Lung microvascular endothelial cell (primary cell): ENCODE results near the gene JMJD7. TPM values are rescaled to one million over a fixed set of nuclear protein-coding genes. Genes with fewer than 3 reads are reported as not detected.
"Not testable (repeated sequence)": the region's sequence is repeated elsewhere in the genome, so short reads cannot be mapped to it uniquely, and the experiment has no call there.

Experiments
- DNase-seq, 2 donors: peaks; one replicate each; pipeline versions ENCODE4 v3.0.0 to v3.0.0-alpha.2; 2010; ENCODE audit warnings: low read depth in 2 of 2
- total RNA-seq: library from RNA; depleted of rRNA; stranded (reverse); fragments of >200 nt; gene quantifications from 2 replicates; pipeline ENCODE4 v1.2.1, GENCODE V29; 2014

JMJD7 gene
- total RNA-seq, 1 donor from 2014 or later = 1.8 TPM

DNA sequence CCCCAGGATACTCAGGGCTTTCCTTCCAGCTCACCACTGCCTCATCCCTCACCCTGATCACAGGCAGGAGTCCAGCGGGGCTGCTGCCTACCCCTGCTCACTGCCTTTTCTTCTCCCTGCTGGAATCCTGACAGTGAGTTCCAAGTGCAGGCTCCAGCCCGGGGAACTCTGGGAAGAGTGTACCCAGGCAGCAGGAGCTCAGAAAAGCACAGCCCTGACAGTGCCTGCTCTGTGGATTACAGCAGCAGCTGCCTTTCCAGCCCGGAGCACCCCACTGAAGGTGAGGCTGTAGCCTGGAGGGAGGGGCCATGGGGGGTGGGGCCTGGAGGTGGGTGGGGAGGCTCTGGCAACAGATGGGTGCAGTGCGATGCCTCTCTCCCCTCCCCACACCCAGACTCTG, 6.1 kb upstream of the JMJD7 start:
- DNase-seq = no peak

DNA sequence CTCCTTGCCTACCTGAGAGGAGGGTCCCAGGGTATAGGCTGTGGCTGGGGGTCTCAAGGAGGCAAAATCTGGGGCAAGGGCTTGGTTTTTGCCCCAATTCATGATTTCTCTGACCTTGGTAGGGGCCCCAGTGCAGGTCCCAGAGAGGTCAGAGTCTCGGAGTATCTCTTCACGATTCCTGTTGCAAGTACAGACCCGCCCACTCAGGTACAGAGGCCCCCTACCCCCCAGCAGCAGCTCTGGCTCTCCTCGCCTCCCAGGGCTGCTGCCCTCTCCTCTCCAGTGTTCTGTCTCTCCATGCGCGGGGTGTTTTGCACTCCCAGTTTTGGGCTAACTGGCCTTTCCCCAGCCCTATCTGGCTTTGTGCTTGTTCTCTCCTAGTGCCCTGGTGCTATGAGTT, 5.4 kb upstream of the JMJD7 start:
- DNase-seq = no peak

DNA sequence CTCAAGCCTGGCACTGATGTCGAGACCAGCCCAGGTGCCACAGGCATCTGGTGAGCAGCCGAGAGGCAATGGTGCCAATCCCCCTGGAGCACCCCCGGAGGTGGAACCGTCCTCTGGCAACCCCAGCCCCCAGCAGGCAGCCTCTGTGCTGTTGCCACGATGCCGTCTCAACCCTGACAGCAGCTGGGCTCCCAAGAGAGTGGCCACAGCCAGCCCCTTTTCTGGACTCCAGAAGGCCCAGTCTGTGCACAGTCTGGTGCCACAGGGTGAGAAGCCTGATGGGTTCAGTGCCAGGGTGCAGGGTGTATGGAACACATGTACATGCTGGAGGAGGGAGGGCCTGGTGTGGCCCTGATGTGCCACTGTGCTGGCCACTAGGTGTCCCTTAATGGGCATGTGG, 4.9 kb upstream of the JMJD7 start:
- no peak for DNase-seq

DNA sequence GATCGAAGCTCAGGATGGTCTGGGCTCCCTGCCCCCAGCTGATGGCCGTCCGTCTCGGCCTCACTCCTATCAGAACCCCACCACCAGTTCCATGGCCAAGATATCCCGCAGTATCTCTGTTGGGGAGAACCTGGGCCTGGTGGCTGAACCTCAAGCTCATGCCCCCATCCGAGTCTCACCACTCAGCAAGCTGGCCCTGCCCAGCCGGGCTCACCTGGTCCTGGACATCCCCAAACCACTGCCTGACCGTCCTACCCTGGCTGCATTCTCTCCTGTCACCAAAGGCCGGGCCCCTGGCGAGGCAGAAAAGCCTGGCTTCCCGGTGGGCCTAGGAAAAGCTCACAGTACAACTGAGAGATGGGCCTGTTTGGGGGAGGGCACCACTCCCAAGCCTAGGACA, 4.4 kb upstream of the JMJD7 start:
- DNase-seq = no peak

- no peak for DNase-seq
Measured at GRCh38 chr15:41824062-41824745, 3.7 kb upstream of the JMJD7 start.

DNA sequence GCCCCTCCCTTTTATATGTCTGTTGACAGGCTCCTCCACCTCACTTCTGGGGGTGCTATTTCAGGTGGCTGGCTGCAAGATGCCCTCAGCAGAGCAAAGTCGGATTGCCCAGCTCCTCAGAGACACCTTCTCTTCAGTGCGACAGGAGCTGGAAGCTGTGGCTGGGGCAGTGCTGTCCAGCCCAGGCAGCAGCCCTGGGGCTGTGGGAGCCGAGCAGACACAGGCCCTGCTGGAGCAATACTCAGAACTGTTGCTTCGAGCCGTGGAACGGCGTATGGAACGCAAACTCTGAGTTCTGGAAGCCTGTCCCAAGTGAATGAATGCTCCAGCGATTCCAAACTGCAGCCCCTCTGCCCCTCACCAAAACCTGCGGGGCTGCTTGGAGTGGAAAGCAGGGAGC, 2.7 kb upstream of the JMJD7 start:
- no peak for DNase-seq

GRCh38 chr15:41825572-41826535, 2.0 kb upstream of the JMJD7 start:
- no peak for DNase-seq

DNA sequence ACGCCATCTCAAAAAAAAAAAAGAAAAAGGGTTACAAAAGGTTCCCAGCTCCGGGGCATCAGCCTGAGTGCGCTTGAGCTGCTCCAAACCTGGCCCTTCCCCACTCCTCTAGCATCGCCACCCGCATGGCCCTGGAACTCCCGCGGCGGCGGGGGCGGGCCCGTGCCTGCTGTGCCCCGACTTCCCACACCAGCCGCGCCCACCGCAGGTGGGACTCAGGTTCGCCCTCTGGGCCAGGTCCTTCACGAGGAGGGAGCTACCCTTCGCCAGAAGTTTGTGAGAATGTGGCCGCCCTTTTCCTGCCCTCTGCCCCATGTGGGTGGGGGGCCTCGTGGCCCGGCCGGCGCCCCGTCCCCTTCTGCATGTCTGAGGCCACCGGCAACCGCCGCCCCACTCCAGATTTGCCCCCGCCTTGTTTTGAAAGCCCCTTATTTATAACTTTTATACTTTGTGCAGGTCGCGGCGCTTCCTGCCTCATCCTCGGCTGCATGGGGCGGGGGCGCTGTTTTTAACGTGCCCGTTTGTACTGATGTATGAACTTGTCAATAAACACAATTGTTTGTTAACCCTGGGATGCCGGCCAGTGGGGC, 507 bp upstream of the JMJD7 start:
- DNase-seq = no peak

DNA sequence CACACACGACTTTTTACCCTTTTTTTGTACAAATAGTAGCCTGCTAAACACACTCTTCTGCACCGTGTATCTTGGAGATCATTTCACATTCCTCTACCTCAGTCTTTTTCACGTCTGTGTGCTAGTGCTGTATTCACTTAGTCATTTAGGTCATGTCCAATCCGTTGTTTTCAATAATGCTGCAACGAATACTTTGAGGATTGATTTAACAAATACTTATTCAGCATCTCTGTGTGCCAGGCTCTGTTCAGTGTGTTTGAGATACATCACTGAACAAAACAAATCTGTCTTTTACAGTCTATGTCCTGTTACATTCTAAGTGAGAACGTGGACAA, 882 bp downstream of the JMJD7 start:
- no peak for DNase-seq

GRCh38 chr15:41829959-41830646, 2.2 kb downstream of the JMJD7 start:
- DNase-seq = no peak

DNA sequence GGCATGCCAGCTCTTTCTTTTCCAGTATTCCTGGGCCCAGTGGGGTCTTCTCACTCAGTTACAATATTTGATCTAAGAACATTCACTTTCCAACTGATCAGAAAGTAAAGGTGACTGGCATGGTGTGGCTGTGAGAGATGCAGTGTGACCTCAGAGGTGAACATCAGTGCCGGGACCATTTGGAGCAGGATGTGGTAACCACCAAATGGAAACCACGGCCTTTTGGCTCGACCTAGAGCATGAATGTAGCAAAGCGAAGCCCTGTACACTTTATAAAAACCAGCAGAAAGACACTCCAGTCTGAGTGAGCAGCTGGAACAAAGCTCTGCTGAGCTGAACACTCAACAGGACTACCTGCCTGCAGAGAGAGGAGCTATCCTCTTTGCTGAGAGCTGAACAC, 3.4 kb downstream of the JMJD7 start:
- DNase-seq = not testable (repeated sequence)

DNA sequence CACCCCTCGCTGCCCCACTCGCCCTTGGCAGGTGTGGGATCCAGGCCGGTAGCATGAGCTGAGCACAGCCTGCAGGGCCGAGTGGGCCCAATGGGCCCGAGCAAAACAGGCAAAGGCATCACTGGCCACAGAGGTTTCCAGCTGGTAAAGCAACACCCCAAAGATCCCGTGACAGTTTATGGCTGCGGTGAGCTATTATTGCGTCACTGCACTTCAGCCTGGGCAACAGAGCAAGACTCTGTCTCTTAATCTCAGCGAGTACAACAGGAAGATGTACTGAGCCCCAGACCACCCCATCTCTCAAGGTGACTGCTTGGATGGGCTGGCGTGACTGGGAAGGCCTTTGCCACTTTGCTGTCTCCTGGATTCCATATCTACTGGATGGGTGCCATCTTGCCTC, 4.3 kb downstream of the JMJD7 start:
- DNase-seq = no peak

DNA sequence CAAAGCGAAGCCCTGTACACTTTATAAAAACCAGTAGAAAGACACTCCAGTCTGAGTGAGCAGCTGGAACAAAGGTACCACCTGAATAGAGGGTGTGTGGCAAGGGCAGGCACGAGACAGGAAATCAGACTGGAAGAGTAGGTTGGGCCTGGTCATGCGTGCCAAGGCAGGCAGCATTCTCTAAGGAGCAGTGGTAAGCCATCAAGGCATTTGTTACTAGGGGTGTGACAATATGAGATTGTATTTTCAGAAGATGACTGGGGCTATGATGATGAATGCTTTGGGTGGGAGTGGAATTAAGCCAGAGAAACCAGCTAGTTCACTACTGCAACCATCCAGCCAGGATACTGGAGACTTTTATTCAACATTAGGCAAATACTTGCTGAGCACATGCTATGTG, 5.0 kb downstream of the JMJD7 start:
- DNase-seq = no peak

- no peak for DNase-seq
Measured at GRCh38 chr15:41834096-41834495, 6.2 kb downstream of the JMJD7 start.

DNA sequence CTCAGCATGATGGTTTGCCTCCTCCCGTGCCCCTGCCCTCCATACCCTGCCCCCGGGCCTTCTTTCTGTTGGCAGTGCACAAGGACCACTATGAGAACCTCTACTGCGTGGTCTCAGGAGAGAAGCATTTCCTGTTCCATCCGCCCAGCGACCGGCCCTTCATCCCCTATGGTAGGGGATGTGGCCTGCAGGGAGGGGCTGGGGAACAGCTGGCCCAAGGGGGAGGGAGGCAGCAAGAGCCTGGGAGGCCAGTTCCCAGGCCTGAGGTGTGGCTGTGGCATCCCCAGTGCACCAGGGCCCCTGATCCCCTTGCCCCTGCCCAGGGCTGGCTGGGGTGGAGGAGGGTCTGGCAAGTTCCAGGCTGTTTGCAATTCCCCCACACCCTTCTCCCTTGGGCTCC, 8.2 kb downstream of the JMJD7 start:
- no peak for DNase-seq

DNA sequence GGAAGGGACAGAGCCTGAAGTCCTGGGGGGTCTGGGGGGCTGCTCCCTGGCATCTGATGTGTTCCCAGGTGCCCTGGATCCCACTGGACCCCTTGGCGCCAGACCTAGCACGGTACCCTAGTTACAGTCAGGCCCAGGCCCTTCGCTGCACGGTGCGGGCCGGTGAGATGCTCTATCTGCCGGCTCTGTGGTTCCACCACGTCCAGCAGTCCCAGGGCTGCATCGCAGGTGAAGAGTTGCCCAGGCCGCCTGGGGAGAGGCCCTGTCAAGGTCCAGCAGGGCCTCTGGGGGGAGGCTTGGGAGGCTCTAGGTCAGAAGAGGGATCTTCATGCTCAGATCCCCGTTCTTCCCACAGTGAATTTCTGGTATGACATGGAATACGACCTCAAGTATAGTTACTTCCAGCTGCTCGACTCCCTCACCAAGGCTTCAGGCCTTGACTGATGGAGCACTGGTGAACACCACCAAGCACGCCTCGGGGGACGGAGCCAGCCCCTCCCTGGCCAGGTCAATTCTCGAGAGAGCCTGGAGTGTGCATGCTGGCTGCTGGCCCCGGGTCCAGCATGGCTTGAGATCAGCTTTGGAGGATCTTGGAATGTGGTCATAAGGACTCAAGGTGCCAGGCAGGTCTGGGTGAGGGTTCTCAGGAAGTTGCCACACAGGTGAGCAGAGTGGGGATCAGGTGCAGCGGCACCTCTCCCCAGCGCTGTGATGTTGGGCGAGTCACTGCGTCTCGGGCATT, 9.0 kb downstream of the JMJD7 start:
- no peak for DNase-seq

DNA sequence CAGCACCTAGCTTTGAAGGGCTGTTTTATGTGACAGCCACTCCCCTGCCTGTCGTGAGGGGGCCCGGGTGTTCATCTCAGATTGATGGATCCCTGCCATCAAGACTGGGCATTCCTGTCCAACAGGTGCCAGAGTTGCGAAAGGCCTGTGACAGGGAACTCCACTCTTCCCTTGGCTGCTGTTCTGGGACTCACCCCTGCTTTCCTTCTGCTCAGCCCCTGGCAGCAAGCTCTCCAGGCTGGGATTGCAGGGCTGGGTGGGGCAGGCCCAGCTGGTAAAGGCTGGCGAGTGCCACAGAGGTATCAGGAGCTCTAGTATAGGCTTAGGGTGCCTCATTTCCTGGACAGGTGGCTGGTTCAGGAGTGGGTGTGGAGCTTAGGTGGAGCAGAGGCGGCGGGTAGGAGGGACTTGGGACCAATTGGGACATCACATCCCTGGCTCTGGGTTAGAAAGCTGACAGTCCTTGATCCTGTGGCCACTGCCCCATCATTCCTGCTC, 10.6 kb downstream of the JMJD7 start, which contains the start of gene PLA2G4B:
PLA2G4B (plus strand) TSS at position 448 of the 498 bp plus-strand sequence. CDS start 67 bp downstream, outside the sequence.
- no peak for DNase-seq

GRCh38 chr15:41839781-41840491, 12.0 kb downstream of the JMJD7 start:
- no peak for DNase-seq

GRCh38 chr15:41840673-41841072, 12.8 kb downstream of the JMJD7 start:
- no peak for DNase-seq

GRCh38 chr15:41841131-41841530, 13.2 kb downstream of the JMJD7 start:
- no peak for DNase-seq
